ENCODE results near the gene TEX26.

Gene TEX26

DNA sequence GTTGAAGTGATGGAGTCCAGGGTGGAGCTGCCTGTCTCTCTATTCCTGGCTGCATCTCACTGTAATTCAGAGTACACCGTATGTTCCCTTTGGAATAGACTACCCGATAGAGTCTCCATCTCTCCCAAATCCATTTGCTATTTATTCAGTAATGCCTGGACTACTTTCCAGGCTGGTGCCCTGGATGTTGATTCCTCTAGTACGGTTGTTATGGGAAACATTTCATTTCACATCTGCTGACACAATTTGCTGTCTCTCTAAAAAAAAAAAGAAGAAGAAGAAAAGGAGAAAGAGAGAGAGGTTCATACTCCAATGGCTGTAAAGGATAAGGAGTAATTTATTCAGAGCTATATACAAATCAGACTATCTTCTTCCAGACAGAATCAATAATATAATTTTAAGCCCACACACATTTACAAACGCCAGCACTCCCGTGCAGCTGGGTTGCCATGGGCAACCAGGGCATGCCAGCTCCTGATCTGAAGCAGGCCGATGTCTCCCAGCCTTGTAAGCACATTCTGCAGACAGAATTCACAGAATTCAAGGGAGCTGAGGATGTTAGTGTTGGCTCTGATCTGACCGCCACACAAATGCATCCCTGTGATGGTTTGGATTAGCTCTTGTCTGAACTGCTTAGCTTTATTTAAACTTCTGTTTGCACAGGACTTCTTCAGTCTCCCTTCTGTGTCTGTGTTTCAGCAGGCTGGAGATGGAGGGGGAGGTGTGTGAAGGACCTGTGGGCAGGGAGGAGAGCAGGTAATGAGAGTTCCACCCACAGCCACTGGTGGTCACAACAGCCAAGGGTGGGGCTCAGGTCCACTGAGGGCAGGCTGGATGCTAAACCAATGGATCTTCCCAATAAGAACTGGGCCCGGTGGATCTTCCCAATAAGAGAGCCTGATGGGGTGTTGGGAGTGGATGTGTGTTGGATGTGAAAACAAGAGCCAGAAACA, 66.0 kb downstream of the TEX26 start:
- TF ChIP-seq, protein P1, sequence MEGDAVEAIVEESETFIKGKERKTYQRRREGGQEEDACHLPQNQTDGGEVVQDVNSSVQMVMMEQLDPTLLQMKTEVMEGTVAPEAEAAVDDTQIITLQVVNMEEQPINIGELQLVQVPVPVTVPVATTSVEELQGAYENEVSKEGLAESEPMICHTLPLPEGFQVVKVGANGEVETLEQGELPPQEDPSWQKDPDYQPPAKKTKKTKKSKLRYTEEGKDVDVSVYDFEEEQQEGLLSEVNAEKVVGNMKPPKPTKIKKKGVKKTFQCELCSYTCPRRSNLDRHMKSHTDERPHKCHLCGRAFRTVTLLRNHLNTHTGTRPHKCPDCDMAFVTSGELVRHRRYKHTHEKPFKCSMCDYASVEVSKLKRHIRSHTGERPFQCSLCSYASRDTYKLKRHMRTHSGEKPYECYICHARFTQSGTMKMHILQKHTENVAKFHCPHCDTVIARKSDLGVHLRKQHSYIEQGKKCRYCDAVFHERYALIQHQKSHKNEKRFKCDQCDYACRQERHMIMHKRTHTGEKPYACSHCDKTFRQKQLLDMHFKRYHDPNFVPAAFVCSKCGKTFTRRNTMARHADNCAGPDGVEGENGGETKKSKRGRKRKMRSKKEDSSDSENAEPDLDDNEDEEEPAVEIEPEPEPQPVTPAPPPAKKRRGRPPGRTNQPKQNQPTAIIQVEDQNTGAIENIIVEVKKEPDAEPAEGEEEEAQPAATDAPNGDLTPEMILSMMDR (IDR thresholded peaks at IDR 0.05; ENCODE audit: insufficient read depth, low read depth, low read length, missing control alignments), result no peak
- no peak overlapping the region for H3K4me3 ChIP-seq (ENCODE audit: low read length)
- peak; percentile 61 for DNase-seq (ENCODE audit: low read depth)

- H3K4me3 ChIP-seq (ENCODE audit: low read length), result no peak overlapping the region
- DNase-seq (ENCODE audit: low read depth), result peak; percentile 13
- TF ChIP-seq, protein P1 (IDR thresholded peaks at IDR 0.05; ENCODE audit: insufficient read depth, low read depth, low read length, missing control alignments), result no peak
These were observed 68.4 kb downstream of the TEX26 start for GRCh38 chr13:31000889-31001288.

GRCh38 chr13:31001647-31002046, 69.2 kb downstream of the TEX26 start:
- TF ChIP-seq, protein P1 (IDR thresholded peaks at IDR 0.05; ENCODE audit: insufficient read depth, low read depth, low read length, missing control alignments), result no peak
- H3K4me3 ChIP-seq (ENCODE audit: low read length), result no peak overlapping the region
- peak; percentile 16 for DNase-seq (ENCODE audit: low read depth)

GRCh38 chr13:31005066-31005465, 72.6 kb downstream of the TEX26 start:
- no peak overlapping the region for H3K4me3 ChIP-seq (ENCODE audit: low read length)
- no peak for DNase-seq (ENCODE audit: low read depth)
- TF ChIP-seq, protein P1 (IDR thresholded peaks at IDR 0.05; ENCODE audit: insufficient read depth, low read depth, low read length, missing control alignments), result no peak

- TF ChIP-seq, protein P1 (IDR thresholded peaks at IDR 0.05; ENCODE audit: insufficient read depth, low read depth, low read length, missing control alignments), result no peak
- DNase-seq (ENCODE audit: low read depth), result no peak
- no peak overlapping the region for H3K4me3 ChIP-seq (ENCODE audit: low read length)
These were observed 75.0 kb downstream of the TEX26 start for GRCh38 chr13:31007417-31007816.

DNA sequence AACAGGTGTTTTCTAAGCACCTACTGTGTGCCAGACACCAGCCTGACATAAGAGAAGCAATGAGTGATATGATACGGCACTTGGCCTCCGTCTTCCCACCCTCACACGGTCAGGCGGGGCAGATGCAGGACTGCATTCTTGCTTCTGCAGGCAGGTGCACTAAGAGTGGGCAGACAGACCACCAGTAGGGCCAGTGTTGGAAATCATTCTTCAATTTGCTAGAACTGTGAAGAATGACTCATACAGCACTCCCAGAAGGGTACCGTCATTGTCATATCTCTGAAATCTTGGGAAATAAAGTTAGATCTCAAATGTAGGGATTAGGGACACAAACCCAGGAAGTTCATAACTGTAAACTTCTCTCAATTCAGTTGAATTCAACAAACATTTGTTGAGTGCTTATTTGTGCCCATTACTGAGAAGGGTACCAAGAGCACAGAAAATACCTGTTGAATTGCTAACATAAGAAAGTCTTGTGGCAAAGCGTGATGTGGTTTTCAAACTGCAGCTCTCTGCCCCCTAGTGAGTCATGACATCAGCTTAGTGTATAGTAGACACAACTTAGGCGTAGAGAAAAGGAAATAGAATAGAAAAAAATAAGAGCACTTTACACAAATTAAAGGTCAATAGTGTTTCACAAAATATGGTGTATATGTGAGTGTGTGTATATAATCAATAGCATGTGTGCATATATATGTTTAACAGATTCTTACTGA, 76.1 kb downstream of the TEX26 start:
- peak; percentile 37 for DNase-seq (ENCODE audit: low read depth)
- TF ChIP-seq, protein P1 (IDR thresholded peaks at IDR 0.05; ENCODE audit: insufficient read depth, low read depth, low read length, missing control alignments), result no peak

More for the DNA sequence above, 76.1 kb downstream of the TEX26 start:
- H3K4me3 ChIP-seq (ENCODE audit: low read length), result no peak overlapping the region

All from epithelial cell of esophagus (primary cell).